PC-3 (cell line): ENCODE data around the gene CMSS1. TPM values are rescaled to one million over a fixed set of nuclear protein-coding genes. Genes with fewer than 3 reads are reported as not detected.

Source experiments
- ATAC-seq: fragments of 200-7000 bp; cut with Tn5 transposase; 2 replicates; pipeline ENCODE4 v1.9.1; 2020; ENCODE audit warnings: mild to moderate bottlenecking, moderate library complexity
- BruUV-seq: library from RNA; stranded (reverse); fragments of 400-500 nt; replicated peaks from 2 replicates; lab custom pipeline; 2021; lab: Mats Ljungman, UMichigan
- CTCF ChIA-PET: fragments of 300-600 bp; sonication (Branson Sonifier 250); formaldehyde crosslinking; loops from one replicate; lab custom pipeline; 2022; ENCODE audit warnings: antibody characterized with exemption; lab: Charles Lee
- POLR2A ChIA-PET: fragments of 300-600 bp; sonication (Branson Sonifier 250); formaldehyde crosslinking; loops from one replicate; lab custom pipeline; 2022; ENCODE audit warnings: antibody characterized with exemption; ENCODE audit not compliant: unreplicated experiment; lab: Charles Lee
- DNase-seq: peaks from one replicate; pipeline ENCODE4 v3.0.0-alpha.2; 2015
- H2AFZ ChIP-seq: fragments of 300-600 bp; sonication (generic); 2 replicates; pipeline ENCODE4 v1.6.0; 2016; ENCODE audit warnings: antibody characterized with exemption, low read length
- H3F3A ChIP-seq: fragments of 300-600 bp; sonication (generic); one replicate; pipeline ENCODE4 v1.6.0; 2017; ENCODE audit warnings: antibody characterized with exemption, low read length, control low read depth, mild to moderate bottlenecking; ENCODE audit not compliant: unreplicated experiment
- H3K27ac ChIP-seq: fragments of 300-600 bp; sonication (generic); 2 replicates; pipeline ENCODE4 v1.5.1; 2016; ENCODE audit warnings: mild to moderate bottlenecking, low read length
- H3K27me3 ChIP-seq: fragments of 300-600 bp; sonication (generic); 2 replicates; pipeline ENCODE4 v1.6.1; 2016; ENCODE audit warnings: low read length, mixed read lengths
- H3K36me3 ChIP-seq: fragments of 300-600 bp; sonication (generic); 2 replicates; pipeline ENCODE4 v1.6.1; 2016; ENCODE audit warnings: low read depth, mixed run types, low read length, mixed read lengths
- H3K4me1 ChIP-seq: fragments of 300-600 bp; sonication (generic); 2 replicates; pipeline ENCODE4 v1.5.1; 2016; ENCODE audit warnings: low read length; ENCODE audit not compliant: insufficient read depth
- H3K4me2 ChIP-seq: fragments of 300-600 bp; sonication (generic); 2 replicates; pipeline ENCODE4 v1.6.0; 2016; ENCODE audit warnings: low read length
- H3K4me3 ChIP-seq: fragments of 300-600 bp; sonication (generic); 2 replicates; pipeline ENCODE4 v1.5.1; 2016; ENCODE audit warnings: mild to moderate bottlenecking, low read length, mixed read lengths
- H3K79me2 ChIP-seq: fragments of 300-600 bp; sonication (generic); 2 replicates; pipeline ENCODE4 v1.6.1; 2017; ENCODE audit warnings: low read length, mixed read lengths
- H3K9ac ChIP-seq: fragments of 300-600 bp; sonication (generic); 2 replicates; pipeline ENCODE4 v1.6.0; 2016; ENCODE audit warnings: mild to moderate bottlenecking, low read length
- H3K9me2 ChIP-seq: fragments of 300-600 bp; sonication (generic); replicated peaks from 2 replicates; pipeline ENCODE4 v1.6.1; 2016; ENCODE audit warnings: mixed run types, low read length, mixed read lengths
- H3K9me3 ChIP-seq: fragments of 300-600 bp; sonication (generic); 2 replicates; pipeline ENCODE4 v1.6.1; 2016; ENCODE audit warnings: low read length, mixed read lengths
- H4K20me1 ChIP-seq: fragments of 300-600 bp; sonication (generic); 2 replicates; pipeline ENCODE4 v1.6.1; 2016; ENCODE audit warnings: low read length, mixed read lengths
- EZH2 ChIP-seq: fragments of 300-600 bp; sonication (generic); IDR thresholded peaks from one replicate; pipeline ENCODE4 v1.6.1; 2017; ENCODE audit warnings: antibody characterized with exemption, mild to moderate bottlenecking, low read length; ENCODE audit not compliant: unreplicated experiment
- EZH2phosphoT487 ChIP-seq: fragments of 300-600 bp; sonication (generic); IDR thresholded peaks from 2 replicates; pipeline ENCODE4 v1.6.1; 2018; ENCODE audit warnings: mild to moderate bottlenecking, antibody characterized with exemption, low read length, borderline replicate concordance
- intact Hi-C: fragments of 100-400 bp; cut with micrococcal nuclease; formaldehyde crosslinking; loops from 2 replicates; pipeline ENCODE4 v1.9.0; 2023
- total RNA-seq: library from RNA; depleted of rRNA; stranded (reverse); fragments of >200 nt; gene quantifications from 2 replicates; pipeline ENCODE4 v1.2.3, GENCODE V29; 2014
- TF ChIP-seq, protein P1 (sequence below): fragments of 300-600 bp; sonication (generic); conservative IDR thresholded peaks from 2 replicates; pipeline ENCODE4 v1.5.1; 2017; ENCODE audit warnings: antibody characterized with exemption, low read depth, mild to moderate bottlenecking, low read length

Gene CMSS1
- total RNA-seq, 1 experiment from 2014 or later = 63.1 TPM

GRCh38 chr3:99777210-99777549, 40.5 kb upstream of the CMSS1 start:
- Histone ChIP-seq H3K9me3 (no peaks in the 10 kb centered on the region), H3F3A (no peaks in the 10 kb centered on the region), H3K4me1 (peaks cover 38% of the 10 kb centered on the region), H3K79me2 (no peaks in the 10 kb centered on the region), H3K27me3 (no peaks in the 10 kb centered on the region), H3K4me2 (peak overlapping the region; percentile 7; the same call in 1 of the 2 replicates), H2AFZ (no peak overlapping the region), H3K36me3 (no peaks in the 10 kb centered on the region), H3K9ac (no peak overlapping the region), H4K20me1 (no peaks in the 10 kb centered on the region), H3K4me3 (no peak overlapping the region), H3K27ac (no peak overlapping the region), H3K9me2 (no peaks in the 10 kb centered on the region)
- TF ChIP-seq, protein P1, sequence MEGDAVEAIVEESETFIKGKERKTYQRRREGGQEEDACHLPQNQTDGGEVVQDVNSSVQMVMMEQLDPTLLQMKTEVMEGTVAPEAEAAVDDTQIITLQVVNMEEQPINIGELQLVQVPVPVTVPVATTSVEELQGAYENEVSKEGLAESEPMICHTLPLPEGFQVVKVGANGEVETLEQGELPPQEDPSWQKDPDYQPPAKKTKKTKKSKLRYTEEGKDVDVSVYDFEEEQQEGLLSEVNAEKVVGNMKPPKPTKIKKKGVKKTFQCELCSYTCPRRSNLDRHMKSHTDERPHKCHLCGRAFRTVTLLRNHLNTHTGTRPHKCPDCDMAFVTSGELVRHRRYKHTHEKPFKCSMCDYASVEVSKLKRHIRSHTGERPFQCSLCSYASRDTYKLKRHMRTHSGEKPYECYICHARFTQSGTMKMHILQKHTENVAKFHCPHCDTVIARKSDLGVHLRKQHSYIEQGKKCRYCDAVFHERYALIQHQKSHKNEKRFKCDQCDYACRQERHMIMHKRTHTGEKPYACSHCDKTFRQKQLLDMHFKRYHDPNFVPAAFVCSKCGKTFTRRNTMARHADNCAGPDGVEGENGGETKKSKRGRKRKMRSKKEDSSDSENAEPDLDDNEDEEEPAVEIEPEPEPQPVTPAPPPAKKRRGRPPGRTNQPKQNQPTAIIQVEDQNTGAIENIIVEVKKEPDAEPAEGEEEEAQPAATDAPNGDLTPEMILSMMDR = no peak
- TF ChIP-seq EZH2phosphoT487 (no peak), EZH2 (no peak)
- ATAC-seq (no peak), DNase-seq (no peak)
- POLR2A ChIA-PET = interaction anchor here (0.7 kb wide), 1 partner anchor 9 kb away, joined by 4 read pairs; no protein-coding TSS in a partner anchor
- CTCF ChIA-PET = no interaction called here
- intact Hi-C loops = no loop called here
- BruUV-seq = no TSS peak

- POLR2A ChIA-PET = interaction anchor here (0.7 kb wide), 1 partner anchor 9 kb away, joined by 4 read pairs; no protein-coding TSS in a partner anchor
- Histone ChIP-seq H3K27me3 (no peaks in the 10 kb centered on the region), H3K9me2 (no peaks in the 10 kb centered on the region), H2AFZ (no peak overlapping the region), H3K9ac (no peak overlapping the region), H3K27ac (no peak overlapping the region), H4K20me1 (no peaks in the 10 kb centered on the region), H3K4me1 (peaks cover 42% of the 10 kb centered on the region), H3K79me2 (no peaks in the 10 kb centered on the region), H3K4me2 (no peak overlapping the region), H3K36me3 (no peaks in the 10 kb centered on the region), H3F3A (no peaks in the 10 kb centered on the region), H3K4me3 (no peak overlapping the region), H3K9me3 (no peaks in the 10 kb centered on the region)
- no peak for DNase-seq
- TF ChIP-seq, protein P1 = no peak
- no peak for TF ChIP-seq EZH2
- TF ChIP-seq EZH2phosphoT487 = no peak
- CTCF ChIA-PET = no interaction called here
- intact Hi-C loops = no loop called here
- no peak for ATAC-seq
- no TSS peak for BruUV-seq
These were observed 40.0 kb upstream of the CMSS1 start for GRCh38 chr3:99777708-99778107.

GRCh38 chr3:99780749-99781148, 36.9 kb upstream of the CMSS1 start:
- no peaks in the 10 kb centered on the region for H4K20me1 ChIP-seq
- CTCF ChIA-PET = no interaction called here
- H2AFZ ChIP-seq = no peak overlapping the region
- H3K9me3 ChIP-seq = no peaks in the 10 kb centered on the region
- no peak overlapping the region for H3K27ac ChIP-seq
- H3F3A ChIP-seq = no peaks in the 10 kb centered on the region
- no peak overlapping the region for H3K4me2 ChIP-seq
- ATAC-seq (no peak), DNase-seq (no peak)
- TF ChIP-seq, protein P1 = no peak
- TF ChIP-seq EZH2 (no peak), EZH2phosphoT487 (no peak)
- no peaks in the 10 kb centered on the region for H3K27me3 ChIP-seq
- no peaks in the 10 kb centered on the region for H3K9me2 ChIP-seq
- intact Hi-C loops = no loop called here
- no peak overlapping the region for H3K9ac ChIP-seq
- H3K36me3 ChIP-seq = no peaks in the 10 kb centered on the region
- H3K4me3 ChIP-seq = no peak overlapping the region
- no TSS peak for BruUV-seq
- POLR2A ChIA-PET = no interaction called here
- H3K4me1 ChIP-seq = peaks cover 41% of the 10 kb centered on the region
- no peaks in the 10 kb centered on the region for H3K79me2 ChIP-seq
